Vagina (tissue), 2 donors: ENCODE results near the gene ETFRF1. TPM values are rescaled to one million over a fixed set of nuclear protein-coding genes. Genes with fewer than 3 reads are reported as not detected.

Source experiments
- DNase-seq, 2 donors: peaks; one replicate each; pipeline ENCODE4 v3.0.0-alpha.2; 2017; ENCODE audit errors: extremely low spot score in 2 of 2
- H3K27ac ChIP-seq: fragments of 200-600 bp; sonication (generic); one replicate; pipeline ENCODE4 v1.5.1; 2019
- H3K27me3 ChIP-seq: fragments of 200-600 bp; sonication (generic); one replicate; pipeline ENCODE4 v1.5.1; 2019
- H3K36me3 ChIP-seq, 2 donors: fragments of 200-600 bp; sonication (generic); one replicate each; pipeline ENCODE4 v1.5.1; 2017 to 2019
- H3K4me1 ChIP-seq: fragments of 200-600 bp; sonication (generic); one replicate; pipeline ENCODE4 v1.5.1; 2019
- H3K4me3 ChIP-seq, 2 donors: fragments of 200-600 bp; sonication (generic); 1 replicate in 1 of 2; 2 replicates in 1 of 2; pipeline ENCODE4 v1.5.1; 2016 to 2019
- H3K9me3 ChIP-seq: fragments of 200-600 bp; sonication (generic); one replicate; pipeline ENCODE4 v1.5.1; 2019
- POLR2A ChIP-seq, 2 donors: fragments of 450-650 bp; IDR thresholded peaks; one replicate each; pipeline ENCODE4 v1.6.1; 2017; ENCODE audit warnings: antibody characterized with exemption in 2 of 2, mild to moderate bottlenecking in 2 of 2, moderate library complexity in 2 of 2
- POLR2AphosphoS5 ChIP-seq, 2 donors: sonication (generic); formaldehyde crosslinking; IDR thresholded peaks; one replicate each; pipeline ENCODE4 v1.9.0; 2017; ENCODE audit warnings: antibody characterized with exemption in 2 of 2, mild to moderate bottlenecking in 2 of 2, low read depth in 1 of 2; ENCODE audit not compliant: insufficient read depth in 1 of 2
- intact Hi-C: fragments of 100-400 bp; cut with DNase I; formaldehyde crosslinking; loops from one replicate; pipeline ENCODE4 v1.15.1; 2023
- total RNA-seq: library from RNA; depleted of rRNA; stranded (reverse); fragments of >200 nt; gene quantifications from one replicate; pipeline ENCODE4 v1.2.3, GENCODE V29; 2016
- TF ChIP-seq, protein P1 (sequence below), 3 experiments: fragments of 450-650 bp in 2 of 3; fragments of 200-600 bp in 1 of 3; sonication (generic) in 1 of 3; IDR thresholded peaks; one replicate each; pipeline ENCODE4 v1.5.1; 2017 to 2019; ENCODE audit warnings: antibody characterized with exemption in 3 of 3, mild to moderate bottlenecking in 2 of 3, moderate library complexity in 2 of 3

The ETFRF1 gene
- total RNA-seq, 1 donor from 2014 or later = 15.7 TPM

- no peaks in the 10 kb centered on the region for H3K36me3 ChIP-seq
- intact Hi-C loops = no loop called here
- no peak overlapping the region for H3K27ac ChIP-seq
These were observed 12.4 kb downstream of the ETFRF1 start for GRCh38 chr12:25207411-25207810.

DNA sequence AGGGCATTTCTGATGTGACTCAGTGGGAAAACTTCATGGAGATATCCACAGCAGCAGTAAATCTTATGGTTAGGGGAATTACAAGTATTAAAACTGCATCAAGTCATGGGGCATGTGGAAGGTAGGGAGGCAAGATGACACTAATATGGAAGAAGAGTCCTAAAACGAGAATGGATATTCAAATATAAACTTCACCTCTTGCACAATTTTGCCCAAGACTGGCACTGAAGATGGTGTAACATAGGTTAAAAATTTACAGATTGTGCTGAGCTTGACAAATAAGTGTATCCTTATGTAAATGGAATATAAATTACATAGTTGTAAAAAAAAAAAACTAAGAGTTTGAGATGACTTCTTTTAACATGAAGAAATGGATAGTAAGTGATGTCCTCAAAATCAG lies 12.8 kb downstream of the ETFRF1 start:
- TF ChIP-seq, protein P1, sequence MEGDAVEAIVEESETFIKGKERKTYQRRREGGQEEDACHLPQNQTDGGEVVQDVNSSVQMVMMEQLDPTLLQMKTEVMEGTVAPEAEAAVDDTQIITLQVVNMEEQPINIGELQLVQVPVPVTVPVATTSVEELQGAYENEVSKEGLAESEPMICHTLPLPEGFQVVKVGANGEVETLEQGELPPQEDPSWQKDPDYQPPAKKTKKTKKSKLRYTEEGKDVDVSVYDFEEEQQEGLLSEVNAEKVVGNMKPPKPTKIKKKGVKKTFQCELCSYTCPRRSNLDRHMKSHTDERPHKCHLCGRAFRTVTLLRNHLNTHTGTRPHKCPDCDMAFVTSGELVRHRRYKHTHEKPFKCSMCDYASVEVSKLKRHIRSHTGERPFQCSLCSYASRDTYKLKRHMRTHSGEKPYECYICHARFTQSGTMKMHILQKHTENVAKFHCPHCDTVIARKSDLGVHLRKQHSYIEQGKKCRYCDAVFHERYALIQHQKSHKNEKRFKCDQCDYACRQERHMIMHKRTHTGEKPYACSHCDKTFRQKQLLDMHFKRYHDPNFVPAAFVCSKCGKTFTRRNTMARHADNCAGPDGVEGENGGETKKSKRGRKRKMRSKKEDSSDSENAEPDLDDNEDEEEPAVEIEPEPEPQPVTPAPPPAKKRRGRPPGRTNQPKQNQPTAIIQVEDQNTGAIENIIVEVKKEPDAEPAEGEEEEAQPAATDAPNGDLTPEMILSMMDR (IDR thresholded peaks at IDR 0.05) = no peak
- TF ChIP-seq POLR2A (IDR thresholded peaks at IDR 0.05) (no peak), POLR2AphosphoS5 (IDR thresholded peaks at IDR 0.05; ENCODE audit: insufficient read depth in 1 of 2, low read depth in 1 of 2) (no peak)
- H3K27me3 ChIP-seq = no peaks in the 10 kb centered on the region
- no peaks in the 10 kb centered on the region for H3K36me3 ChIP-seq
- H3K9me3 ChIP-seq = no peaks in the 10 kb centered on the region
- H3K27ac ChIP-seq = no peak overlapping the region
- intact Hi-C loops = no loop called here
- no peak overlapping the region for H3K4me3 ChIP-seq
- no peaks in the 10 kb centered on the region for H3K4me1 ChIP-seq
- no peak for DNase-seq

More at GRCh38 chr12:25207411-25207810, 12.4 kb downstream of the ETFRF1 start:
- no peak overlapping the region for H3K4me3 ChIP-seq
- no peak for DNase-seq
- H3K27me3 ChIP-seq = no peaks in the 10 kb centered on the region
- H3K4me1 ChIP-seq = no peaks in the 10 kb centered on the region
- TF ChIP-seq, protein P1 (IDR thresholded peaks at IDR 0.05) = no peak
- TF ChIP-seq POLR2AphosphoS5 (IDR thresholded peaks at IDR 0.05; ENCODE audit: insufficient read depth in 1 of 2, low read depth in 1 of 2) = no peak
- no peak for TF ChIP-seq POLR2A (IDR thresholded peaks at IDR 0.05)
- H3K9me3 ChIP-seq = no peaks in the 10 kb centered on the region

DNA sequence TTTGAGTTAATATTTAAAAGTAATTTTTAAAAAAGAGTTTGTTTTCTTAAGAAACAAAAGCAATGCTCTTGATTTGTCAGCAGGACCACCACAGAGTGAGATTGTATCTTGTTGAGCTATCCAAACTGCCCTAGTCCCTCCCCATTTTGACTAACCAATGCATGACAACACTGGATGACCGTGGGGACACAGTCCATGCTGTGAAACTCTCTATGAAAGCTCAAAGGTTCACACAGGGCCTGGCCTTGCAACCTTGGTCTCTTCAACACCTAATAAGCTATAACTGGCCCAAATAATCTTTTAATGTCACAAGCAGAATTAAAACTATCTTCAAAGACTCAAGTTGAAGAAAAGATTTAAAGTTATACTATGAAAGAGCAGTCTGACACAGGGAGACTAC lies 13.5 kb downstream of the ETFRF1 start:
- TF ChIP-seq POLR2AphosphoS5 (IDR thresholded peaks at IDR 0.05; ENCODE audit: insufficient read depth in 1 of 2, low read depth in 1 of 2) (no peak), POLR2A (IDR thresholded peaks at IDR 0.05) (no peak)
- TF ChIP-seq, protein P1 (IDR thresholded peaks at IDR 0.05) = no peak
- H3K9me3 ChIP-seq = no peaks in the 10 kb centered on the region
- H3K4me1 ChIP-seq = no peaks in the 10 kb centered on the region
- H3K27me3 ChIP-seq = no peaks in the 10 kb centered on the region
- no peak for DNase-seq
- intact Hi-C loops = no loop called here
- no peaks in the 10 kb centered on the region for H3K36me3 ChIP-seq
- H3K4me3 ChIP-seq = no peak overlapping the region
- no peak overlapping the region for H3K27ac ChIP-seq

DNA sequence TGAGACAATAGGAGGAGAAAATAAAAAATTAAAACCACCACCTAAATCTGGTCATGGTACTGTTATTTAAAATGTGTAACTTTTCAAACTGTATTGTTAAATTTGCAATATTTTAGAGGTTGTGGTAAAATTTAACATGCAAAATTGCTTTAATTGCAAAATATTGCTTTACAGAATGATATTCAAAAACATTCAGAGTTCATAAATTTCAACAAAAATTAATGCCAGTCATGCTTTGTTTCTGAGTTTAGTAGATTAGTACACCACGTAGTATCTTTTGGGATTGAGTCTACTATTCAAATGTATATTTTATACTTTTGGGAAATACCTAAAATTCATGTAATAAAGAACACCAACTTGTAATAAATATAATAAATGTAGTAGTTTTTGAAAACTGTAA lies 18.3 kb downstream of the ETFRF1 start:
- no peaks in the 10 kb centered on the region for H3K36me3 ChIP-seq

DNA sequence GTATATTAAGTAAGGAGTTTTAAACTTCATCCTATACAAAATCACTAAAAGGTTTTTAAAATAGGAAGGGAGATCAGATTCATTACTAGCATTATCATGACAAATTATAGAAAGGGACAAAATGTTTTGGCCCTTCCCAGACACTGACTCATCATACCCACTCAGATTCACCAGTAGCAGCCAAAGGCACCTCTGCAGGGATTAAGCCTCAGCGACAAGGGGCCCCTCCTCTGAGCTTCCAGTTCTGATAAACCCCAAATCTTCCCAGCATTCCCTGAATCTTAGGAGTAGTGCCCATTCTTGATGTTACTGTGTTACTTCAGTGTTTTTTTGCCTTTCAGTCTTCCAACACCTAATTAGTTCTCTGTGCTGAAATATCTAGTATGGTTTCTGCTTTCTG lies 41.2 kb downstream of the ETFRF1 start:
- intact Hi-C loops = no loop called here
- no peak for DNase-seq
- Histone ChIP-seq H3K4me3 (no peak overlapping the region), H3K27ac (no peak overlapping the region), H3K36me3 (peaks cover 0 to 6% of the 10 kb centered on the region in 2 donors), H3K27me3 (no peaks in the 10 kb centered on the region), H3K9me3 (no peaks in the 10 kb centered on the region), H3K4me1 (no peaks in the 10 kb centered on the region)
- TF ChIP-seq POLR2A (IDR thresholded peaks at IDR 0.05) (no peak), POLR2AphosphoS5 (IDR thresholded peaks at IDR 0.05; ENCODE audit: insufficient read depth in 1 of 2, low read depth in 1 of 2) (no peak)
- TF ChIP-seq, protein P1 (IDR thresholded peaks at IDR 0.05) = no peak

More for the DNA sequence above, 18.3 kb downstream of the ETFRF1 start:
- intact Hi-C loops = no loop called here
- DNase-seq = no peak
- Histone ChIP-seq H3K9me3 (no peaks in the 10 kb centered on the region), H3K27me3 (no peaks in the 10 kb centered on the region), H3K4me1 (no peaks in the 10 kb centered on the region), H3K27ac (no peak overlapping the region), H3K4me3 (no peak overlapping the region)
- no peak for TF ChIP-seq POLR2A (IDR thresholded peaks at IDR 0.05)
